ENCODE measurements around the gene TAF1B.

TAF1B gene

GRCh38 chr2:9812945-9813311 is 30.3 kb upstream of the TAF1B start:
- CTCF ChIA-PET: interaction anchor here (0.8 to 8.2 kb wide), 29 partner anchors 8 to 622 kb away, joined by 3 to 126 read pairs (median 5); partner anchors contain the start of gene TAF1B
- TF ChIP-seq CTCF (IDR thresholded peaks at IDR 0.05; ENCODE audit: control extremely low read depth, extremely low read depth, low read depth, missing control alignments): no peak
- POLR2A ChIA-PET: interaction anchor here (0.9 kb wide), 1 partner anchor 172 kb away, joined by 3 read pairs; no protein-coding TSS in a partner anchor
- DNase-seq (ENCODE audit: extremely low spot score): no peak

GRCh38 chr2:9813312-9814128 is 29.8 kb upstream of the TAF1B start:
- peak; percentile 89 for DNase-seq (ENCODE audit: extremely low spot score)
- peak; percentile 94 for TF ChIP-seq CTCF (IDR thresholded peaks at IDR 0.05; ENCODE audit: control extremely low read depth, extremely low read depth, low read depth, missing control alignments)
- ChIA-PET CTCF (interaction anchor here (0.6 to 8.2 kb wide), 60 partner anchors 9 to 635 kb away, joined by 3 to 126 read pairs (median 4); partner anchors contain the start of genes ADAM17, KLF11, ODC1 and TAF1B), POLR2A (no interaction called here)

- POLR2A ChIA-PET: no interaction called here
- DNase-seq (ENCODE audit: extremely low spot score): no peak
- CTCF ChIA-PET: interaction anchor here (0.6 to 8.2 kb wide), 51 partner anchors 8 to 634 kb away, joined by 3 to 126 read pairs (median 4); partner anchors contain the start of genes ADAM17, KLF11, ODC1 and TAF1B
- no peak for TF ChIP-seq CTCF (IDR thresholded peaks at IDR 0.05; ENCODE audit: control extremely low read depth, extremely low read depth, low read depth, missing control alignments)
These were observed 29.0 kb upstream of the TAF1B start for GRCh38 chr2:9814129-9814868.

- ChIA-PET CTCF (interaction anchor here (0.8 to 8.2 kb wide), 21 partner anchors 12 to 633 kb away, joined by 3 to 126 read pairs (median 7); partner anchors contain the start of genes ODC1 and TAF1B), POLR2A (no interaction called here)
- TF ChIP-seq CTCF (IDR thresholded peaks at IDR 0.05; ENCODE audit: control extremely low read depth, extremely low read depth, low read depth, missing control alignments): no peak
- no peak for DNase-seq (ENCODE audit: extremely low spot score)
These were observed 28.2 kb upstream of the TAF1B start for GRCh38 chr2:9815076-9815475.

- no peak for DNase-seq (ENCODE audit: extremely low spot score)
- POLR2A ChIA-PET: no interaction called here
- CTCF ChIA-PET: interaction anchor here (1.2 to 8.2 kb wide), 11 partner anchors 12 to 593 kb away, joined by 3 to 126 read pairs (median 17); partner anchors contain the start of gene TAF1B
- TF ChIP-seq CTCF (IDR thresholded peaks at IDR 0.05; ENCODE audit: control extremely low read depth, extremely low read depth, low read depth, missing control alignments): no peak
These were observed 27.4 kb upstream of the TAF1B start for GRCh38 chr2:9815844-9816279.

- CTCF ChIA-PET: interaction anchor here (8.2 kb wide), 1 partner anchor 17 kb away, joined by 126 read pairs; no protein-coding TSS in a partner anchor
- POLR2A ChIA-PET: no interaction called here
- TF ChIP-seq CTCF (IDR thresholded peaks at IDR 0.05; ENCODE audit: control extremely low read depth, extremely low read depth, low read depth, missing control alignments): no peak
- DNase-seq (ENCODE audit: extremely low spot score): no peak
These were observed 25.2 kb upstream of the TAF1B start for GRCh38 chr2:9818097-9818496.
